Measurements from ENCODE around the gene CCSER2.

The CCSER2 gene

DNA sequence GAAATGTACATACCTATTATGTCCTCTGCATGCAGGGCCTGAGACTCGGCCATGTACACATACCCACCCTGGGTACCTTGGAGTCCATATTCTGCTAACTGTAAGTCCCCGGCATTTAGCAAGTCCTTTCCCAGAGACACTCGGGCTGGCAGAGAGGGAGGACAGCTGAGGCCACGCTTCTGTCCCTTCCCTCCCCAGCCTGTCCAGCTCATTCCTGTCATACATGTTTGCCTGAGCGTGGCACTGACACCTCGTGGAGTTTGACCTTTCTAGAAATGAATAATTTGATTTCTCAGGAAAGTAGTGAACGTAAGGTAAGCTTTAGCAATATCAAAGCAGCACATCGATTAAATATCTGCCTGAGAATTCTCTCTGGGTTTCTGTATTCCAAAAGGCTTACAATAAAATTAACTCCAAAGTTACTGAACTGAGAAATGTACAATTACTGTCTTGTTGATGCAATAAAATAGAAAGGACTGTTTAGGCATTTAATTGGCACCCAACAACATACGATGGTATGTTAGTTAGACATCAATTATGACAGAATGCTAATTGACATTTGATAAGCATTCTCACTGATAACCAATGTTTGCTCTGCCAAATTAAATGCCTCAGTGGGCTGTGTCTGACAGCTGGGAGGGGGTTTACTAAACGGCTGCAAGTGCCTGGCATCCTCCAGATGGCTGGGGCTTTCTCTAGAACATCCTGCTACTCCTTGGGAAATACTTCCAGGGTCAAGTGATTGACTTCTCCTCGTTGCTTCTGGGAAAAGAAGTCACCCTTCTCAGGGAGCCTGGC, 221.2 kb downstream of the CCSER2 start:
- DNase-seq = no peak

DNA sequence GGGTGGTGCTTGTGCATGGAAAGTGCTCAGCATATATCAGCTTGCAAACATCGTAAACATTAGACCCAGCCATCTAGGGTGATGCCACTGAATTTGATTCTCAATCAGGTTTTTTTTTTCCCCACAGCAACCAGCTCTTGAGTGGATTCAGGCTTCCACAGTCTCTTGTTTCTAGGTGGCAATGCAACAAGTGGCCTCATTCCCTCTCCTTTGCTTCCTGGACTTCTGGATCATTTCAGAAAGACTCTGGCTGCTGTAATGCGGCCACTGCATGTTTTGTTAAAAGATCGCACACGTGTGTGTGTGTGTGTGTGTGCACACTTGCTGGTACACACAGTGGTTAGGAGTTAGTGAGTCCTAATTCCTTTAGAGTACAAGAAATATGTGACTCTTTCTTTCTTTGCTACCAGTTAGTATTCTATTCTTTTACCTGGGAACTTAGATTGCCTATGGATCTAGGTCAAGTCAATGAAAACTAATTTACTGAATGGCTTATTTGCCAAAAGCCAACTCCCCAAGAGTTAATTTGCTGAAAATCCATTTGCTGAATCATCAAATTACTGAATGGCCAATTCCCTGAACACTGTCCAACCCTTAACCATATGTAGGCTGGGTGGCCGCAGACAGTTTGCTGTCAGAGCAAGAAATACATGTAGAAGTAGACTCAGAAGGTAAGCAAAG, 222.5 kb downstream of the CCSER2 start:
- DNase-seq = no peak

DNA sequence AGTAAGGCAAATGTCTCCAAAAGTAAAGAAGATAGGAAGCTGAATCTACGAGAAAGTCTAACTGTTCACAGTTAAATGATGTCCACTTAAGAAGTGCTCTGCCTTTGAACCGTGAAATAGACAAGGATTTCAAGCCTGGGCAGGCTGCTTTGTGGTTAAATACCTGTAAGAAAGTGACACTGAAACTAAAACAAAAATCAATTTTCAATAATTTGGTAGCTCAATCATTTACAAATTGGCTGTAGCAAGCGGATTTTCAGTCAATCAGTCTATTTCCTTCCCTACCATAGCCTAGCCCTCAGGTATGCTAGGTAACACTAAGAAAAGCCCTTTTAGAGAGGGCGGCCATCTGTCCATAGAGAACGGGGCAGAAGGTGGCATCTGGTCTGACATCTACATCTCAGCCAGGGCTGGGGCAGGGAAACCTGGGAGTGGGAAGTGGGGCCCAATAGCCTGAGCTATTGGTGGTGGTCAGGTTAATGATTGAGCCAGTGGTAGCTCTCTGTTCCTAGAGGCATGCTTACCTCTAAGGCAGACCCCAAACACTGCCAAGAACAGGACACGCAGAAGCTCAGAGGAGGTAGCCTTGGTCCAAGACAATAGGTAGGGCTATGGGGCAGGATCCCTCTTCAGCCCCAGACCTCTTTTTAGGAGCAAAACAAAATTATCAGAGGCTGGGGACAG, 223.2 kb downstream of the CCSER2 start:
- DNase-seq = no peak

DNA sequence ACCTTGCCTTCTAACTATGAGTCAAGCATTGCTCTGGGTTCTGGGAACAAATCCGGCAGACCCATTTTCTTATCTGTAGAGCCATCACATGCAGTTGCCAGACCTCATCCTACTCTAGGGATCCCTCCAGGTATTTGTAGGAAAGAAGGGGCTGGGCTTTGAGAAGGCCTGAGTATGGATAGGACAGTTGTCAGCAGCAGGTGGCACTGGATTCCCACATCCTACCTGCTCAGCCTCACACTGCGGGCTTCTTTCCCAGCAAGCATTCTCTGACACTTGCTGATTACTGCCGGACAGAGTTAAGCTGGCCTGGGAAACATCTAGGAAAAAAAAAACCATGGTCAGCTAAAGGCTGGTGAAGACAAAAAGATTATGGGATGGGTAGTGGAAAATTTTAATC, 224.1 kb downstream of the CCSER2 start:
- no peak for DNase-seq

DNA sequence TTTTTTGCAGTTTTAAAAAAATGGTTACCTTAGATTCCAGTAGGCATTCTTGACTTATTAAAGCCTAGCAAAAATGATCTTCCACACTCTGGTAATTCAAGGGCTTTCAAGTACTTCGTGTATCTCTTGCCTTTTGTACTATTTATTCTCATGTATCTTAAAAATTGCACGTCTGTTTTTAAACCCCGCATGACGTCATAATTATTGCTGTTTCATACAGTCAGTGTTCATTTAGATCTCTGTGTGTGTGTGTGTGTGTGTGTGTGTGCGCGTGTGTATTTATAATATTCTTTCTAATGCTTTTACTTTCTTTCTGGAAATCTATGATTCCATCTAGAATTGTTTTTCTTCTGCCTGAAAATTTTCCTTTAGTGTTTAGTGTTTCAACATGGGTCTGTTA, 234.2 kb downstream of the CCSER2 start:
- DNase-seq = no peak

DNA sequence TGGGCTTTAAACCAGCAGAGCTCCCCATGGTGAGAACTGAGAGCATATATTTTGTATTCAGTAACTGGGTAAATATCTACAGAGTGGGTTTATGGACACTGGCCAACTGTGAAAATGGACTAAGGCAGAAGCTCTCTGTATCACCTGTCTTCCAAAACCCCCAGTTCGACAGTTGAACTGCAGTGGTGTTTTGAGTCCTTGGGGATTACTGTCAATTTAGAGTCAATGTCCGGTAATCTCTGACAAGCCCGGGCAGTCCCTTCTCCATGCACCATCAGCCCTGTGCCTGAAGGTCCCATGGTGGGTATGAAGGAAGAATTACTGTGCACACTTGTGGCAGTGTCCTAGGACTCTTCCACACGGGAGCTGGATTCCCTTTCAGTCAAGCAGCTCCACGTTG, 235.0 kb downstream of the CCSER2 start:
- no peak for DNase-seq

DNA sequence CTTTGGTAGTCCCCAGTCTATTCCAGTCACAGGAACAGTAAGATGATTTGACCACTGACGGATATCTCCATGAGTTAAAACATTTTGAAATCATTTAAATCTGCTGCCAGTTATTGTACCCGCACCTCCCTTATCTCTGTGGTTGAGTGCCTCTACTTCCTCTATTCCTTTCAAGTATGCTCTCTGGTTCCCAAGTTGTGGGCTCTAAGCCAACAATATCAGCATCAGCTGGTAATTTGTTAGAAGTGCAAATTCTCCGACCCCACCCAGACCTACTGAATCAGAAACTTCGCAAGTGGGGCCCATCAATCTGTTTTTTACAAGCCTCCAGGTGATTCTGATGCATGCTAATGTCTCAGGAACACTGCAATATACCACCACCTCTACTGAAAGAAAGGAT, 235.5 kb downstream of the CCSER2 start:
- DNase-seq = no peak

DNA sequence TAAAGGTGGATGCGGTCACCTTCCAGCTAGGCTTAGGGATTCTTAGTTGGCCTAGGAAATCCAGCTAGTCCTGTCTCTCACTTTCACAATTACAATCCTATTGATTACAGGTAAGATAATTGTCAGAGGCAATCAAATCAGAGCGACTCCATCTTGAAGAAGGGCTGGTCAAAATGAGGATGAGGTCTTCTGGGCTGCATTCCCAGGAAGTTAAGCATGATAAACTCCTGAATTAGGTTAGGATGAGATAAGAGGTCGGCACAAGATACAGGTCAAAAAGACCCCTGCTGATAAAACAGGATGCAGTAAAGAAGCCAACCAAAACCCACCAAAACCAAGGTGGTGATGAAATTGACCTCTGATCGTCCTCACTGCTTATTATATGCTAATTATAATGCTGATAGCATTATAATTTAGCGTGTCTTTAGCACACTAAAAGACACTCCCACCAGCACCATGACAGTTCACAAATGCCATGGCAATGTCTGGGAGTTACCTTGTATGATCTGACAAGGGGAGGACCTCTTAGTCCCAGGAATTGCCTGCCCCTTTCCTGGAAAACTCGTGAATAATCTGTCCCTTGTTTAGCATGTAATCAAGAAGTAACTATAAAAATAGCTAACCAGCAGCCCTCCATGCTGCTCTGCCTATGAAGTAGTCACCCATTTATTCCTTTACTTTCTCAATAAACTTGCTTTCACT, 237.6 kb downstream of the CCSER2 start:
- DNase-seq = no peak

DNA sequence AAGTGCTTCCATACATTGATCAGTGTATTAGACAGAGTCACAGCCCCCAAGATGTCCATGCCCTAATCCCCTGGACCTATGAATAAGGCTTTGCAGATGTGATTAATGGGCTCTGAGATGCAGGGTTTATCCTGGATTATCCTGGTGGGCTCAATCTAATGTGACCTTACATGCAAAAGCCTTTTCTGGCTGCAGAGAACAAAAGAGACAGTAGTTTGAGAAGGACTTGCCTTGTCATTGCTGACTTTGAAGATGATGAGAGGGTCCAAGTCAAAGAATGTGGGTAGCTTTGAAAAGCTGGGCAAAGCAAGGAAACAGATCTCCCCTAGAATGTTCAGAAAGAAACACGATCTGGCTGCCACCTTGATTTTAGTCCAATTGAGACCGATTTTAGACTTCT, 238.7 kb downstream of the CCSER2 start:
- no peak for DNase-seq
